ENCODE data around the gene SH3PXD2A.

- TF ChIP-seq CTCF (IDR thresholded peaks at IDR 0.05; ENCODE audit: insufficient read depth, low read depth, low read length) (no peak), EZH2 (IDR thresholded peaks at IDR 0.05; ENCODE audit: insufficient read depth, low read length) (no peak)
Observed at GRCh38 chr10:103841519-103841918, 13.9 kb downstream of the SH3PXD2A start.
